ENCODE measurements around the gene EYA4.

EYA4 gene

DNA sequence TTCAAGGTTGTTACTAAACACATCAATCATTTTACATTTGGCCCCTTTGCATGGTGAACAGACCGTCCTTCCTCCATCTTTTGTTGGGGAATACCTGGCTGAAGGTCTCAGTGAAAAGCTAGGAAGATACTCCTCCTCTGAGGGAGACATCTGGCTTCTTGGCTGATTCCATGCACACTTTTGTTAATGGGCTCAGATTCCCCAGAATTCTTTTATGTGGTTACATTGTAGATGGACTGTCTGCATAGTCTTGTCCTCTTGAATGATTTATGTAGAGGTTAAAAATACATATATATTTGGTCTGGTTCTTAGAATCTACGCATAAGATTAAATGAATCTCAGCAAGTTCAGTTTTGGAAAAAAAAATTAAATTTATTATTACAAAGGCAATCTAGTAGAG lies 167.0 kb downstream of the EYA4 start:
- no peak overlapping the region for H3K9ac ChIP-seq (ENCODE audit: insufficient read length)
- H3K4me3 ChIP-seq: no peak overlapping the region
- H3K9me3 ChIP-seq (ENCODE audit: low read depth, low read length): no peaks in the 10 kb centered on the region
- peak overlapping the region; percentile 82 for H3K27ac ChIP-seq
- no peak for TF ChIP-seq EZH2 (IDR thresholded peaks at IDR 0.05)
- no peak for TF ChIP-seq POLR2AphosphoS5 (IDR thresholded peaks at IDR 0.05; ENCODE audit: borderline replicate concordance, low read depth, low read length)
- TF ChIP-seq FOXP2 (optimal IDR thresholded peaks at IDR 0.05; ENCODE audit: control extremely low read depth, extremely low read length, insufficient read depth): no peak
- no peaks in the 10 kb centered on the region for H3K36me3 ChIP-seq (ENCODE audit: insufficient read depth, low read length)
- DNase-seq (ENCODE audit: low read depth, low spot score): no peak

DNA sequence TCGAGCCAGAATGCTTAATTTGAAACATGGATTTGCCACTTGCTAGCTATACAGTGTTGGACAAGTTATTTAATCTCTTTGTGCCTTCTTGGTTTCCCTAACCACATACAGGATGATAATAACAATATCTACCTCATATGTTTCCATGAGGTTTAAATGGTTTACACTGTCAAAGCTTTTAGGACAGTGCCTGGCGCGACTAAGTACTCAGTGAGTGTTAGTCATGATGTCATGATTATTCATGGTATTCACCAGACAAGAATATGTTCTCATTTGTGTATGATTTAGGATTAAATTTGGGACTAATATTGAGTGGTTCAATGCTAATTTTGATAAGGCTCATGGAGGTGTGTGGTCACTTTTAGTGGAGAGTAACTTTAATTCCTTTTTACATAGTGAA lies 167.4 kb downstream of the EYA4 start:
- DNase-seq (ENCODE audit: low read depth, low spot score): no peak
- H3K36me3 ChIP-seq (ENCODE audit: insufficient read depth, low read length): no peaks in the 10 kb centered on the region
- no peak overlapping the region for H3K9ac ChIP-seq (ENCODE audit: insufficient read length)
- peak overlapping the region; percentile 82; the same call in 1 of the 2 replicates for H3K27ac ChIP-seq
- no peaks in the 10 kb centered on the region for H3K9me3 ChIP-seq (ENCODE audit: low read depth, low read length)
- TF ChIP-seq FOXP2 (optimal IDR thresholded peaks at IDR 0.05; ENCODE audit: control extremely low read depth, extremely low read length, insufficient read depth) (no peak), EZH2 (IDR thresholded peaks at IDR 0.05) (no peak), POLR2AphosphoS5 (IDR thresholded peaks at IDR 0.05; ENCODE audit: borderline replicate concordance, low read depth, low read length) (no peak)
- no peak overlapping the region for H3K4me3 ChIP-seq

DNA sequence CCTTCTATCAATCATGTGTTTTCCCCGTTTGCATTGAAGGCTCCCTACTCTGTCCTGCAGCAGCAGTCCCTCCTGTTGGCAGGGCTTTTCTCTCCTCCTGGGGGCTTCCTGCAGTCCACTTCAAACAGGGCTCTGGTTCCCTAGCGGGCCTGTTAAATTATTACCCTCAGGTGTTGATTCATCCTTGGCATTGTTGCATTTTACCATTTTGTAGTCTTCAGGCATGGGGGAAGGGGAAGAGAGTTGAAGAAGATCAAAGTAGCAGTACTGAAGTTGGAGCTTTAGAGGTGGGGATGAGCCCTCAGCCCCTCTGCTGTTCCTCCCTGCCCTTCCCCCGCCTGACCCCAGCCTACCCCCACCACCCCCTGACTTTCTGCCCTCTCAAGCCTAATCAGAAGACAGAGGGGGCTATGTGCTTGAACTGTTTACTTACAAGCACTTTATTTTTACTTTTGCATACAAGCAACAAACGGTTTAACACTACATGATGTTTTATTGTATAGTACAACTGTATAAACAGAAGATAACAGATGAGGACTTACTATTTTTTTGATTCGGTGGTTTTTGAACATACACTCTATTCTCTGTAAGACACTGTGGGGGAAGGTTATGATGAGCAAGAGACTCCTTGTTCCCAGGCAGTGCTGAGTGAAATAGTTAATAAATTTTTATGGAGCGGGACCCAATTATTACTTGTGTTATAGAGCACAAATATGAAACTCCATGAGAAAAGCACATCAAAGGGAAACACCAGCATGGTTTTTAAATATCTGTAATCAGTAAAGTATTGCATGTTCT lies 169.7 kb downstream of the EYA4 start:
- H3K9me3 ChIP-seq (ENCODE audit: low read depth, low read length): no peaks in the 10 kb centered on the region
- DNase-seq (ENCODE audit: low read depth, low spot score): no peak
- H3K9ac ChIP-seq (ENCODE audit: insufficient read length): no peak overlapping the region
- H3K4me3 ChIP-seq: peak overlapping the region; percentile 45
- TF ChIP-seq POLR2AphosphoS5 (IDR thresholded peaks at IDR 0.05; ENCODE audit: borderline replicate concordance, low read depth, low read length) (no peak), FOXP2 (optimal IDR thresholded peaks at IDR 0.05; ENCODE audit: control extremely low read depth, extremely low read length, insufficient read depth) (no peak)
- H3K27ac ChIP-seq: peak overlapping the region; percentile 83
- no peaks in the 10 kb centered on the region for H3K36me3 ChIP-seq (ENCODE audit: insufficient read depth, low read length)

- no peaks in the 10 kb centered on the region for H3K9me3 ChIP-seq (ENCODE audit: low read depth, low read length)
- H3K4me3 ChIP-seq: peak overlapping the region; percentile 45
- TF ChIP-seq EZH2 (IDR thresholded peaks at IDR 0.05) (no peak), POLR2AphosphoS5 (IDR thresholded peaks at IDR 0.05; ENCODE audit: borderline replicate concordance, low read depth, low read length) (no peak), FOXP2 (optimal IDR thresholded peaks at IDR 0.05; ENCODE audit: control extremely low read depth, extremely low read length, insufficient read depth) (no peak)
- no peak for DNase-seq (ENCODE audit: low read depth, low spot score)
- peak overlapping the region; percentile 83; the same call in 1 of the 2 replicates for H3K27ac ChIP-seq
- no peaks in the 10 kb centered on the region for H3K36me3 ChIP-seq (ENCODE audit: insufficient read depth, low read length)
- no peak overlapping the region for H3K9ac ChIP-seq (ENCODE audit: insufficient read length)
Measured at GRCh38 chr6:133411757-133412156, 170.6 kb downstream of the EYA4 start.

- Histone ChIP-seq H3K9ac (ENCODE audit: insufficient read length) (no peak overlapping the region), H3K9me3 (ENCODE audit: low read depth, low read length) (no peaks in the 10 kb centered on the region), H3K4me3 (no peak overlapping the region), H3K27ac (no peak overlapping the region), H3K36me3 (ENCODE audit: insufficient read depth, low read length) (no peaks in the 10 kb centered on the region)
- no peak for DNase-seq (ENCODE audit: low read depth, low spot score)
- TF ChIP-seq FOXP2 (optimal IDR thresholded peaks at IDR 0.05; ENCODE audit: control extremely low read depth, extremely low read length, insufficient read depth) (no peak), POLR2AphosphoS5 (IDR thresholded peaks at IDR 0.05; ENCODE audit: borderline replicate concordance, low read depth, low read length) (no peak), EZH2 (IDR thresholded peaks at IDR 0.05) (no peak)
Measured at GRCh38 chr6:133415262-133415661, 174.1 kb downstream of the EYA4 start.

- no peaks in the 10 kb centered on the region for H3K9me3 ChIP-seq (ENCODE audit: low read depth, low read length)
- no peak overlapping the region for H3K4me3 ChIP-seq
- H3K36me3 ChIP-seq (ENCODE audit: insufficient read depth, low read length): no peaks in the 10 kb centered on the region
- H3K27ac ChIP-seq: no peak overlapping the region
- peak; percentile 45 for DNase-seq (ENCODE audit: low read depth, low spot score)
- no peak for TF ChIP-seq EZH2 (IDR thresholded peaks at IDR 0.05)
- no peak for TF ChIP-seq FOXP2 (optimal IDR thresholded peaks at IDR 0.05; ENCODE audit: control extremely low read depth, extremely low read length, insufficient read depth)
- no peak for TF ChIP-seq POLR2AphosphoS5 (IDR thresholded peaks at IDR 0.05; ENCODE audit: borderline replicate concordance, low read depth, low read length)
- H3K9ac ChIP-seq (ENCODE audit: insufficient read length): no peak overlapping the region
Measured at GRCh38 chr6:133418108-133418507, 177.0 kb downstream of the EYA4 start.

- H3K4me3 ChIP-seq: no peak overlapping the region
- no peak for TF ChIP-seq FOXP2 (optimal IDR thresholded peaks at IDR 0.05; ENCODE audit: control extremely low read depth, extremely low read length, insufficient read depth)
- no peak for TF ChIP-seq EZH2 (IDR thresholded peaks at IDR 0.05)
- TF ChIP-seq POLR2AphosphoS5 (IDR thresholded peaks at IDR 0.05; ENCODE audit: borderline replicate concordance, low read depth, low read length): no peak
- DNase-seq (ENCODE audit: low read depth, low spot score): no peak
- H3K9me3 ChIP-seq (ENCODE audit: low read depth, low read length): no peaks in the 10 kb centered on the region
- no peak overlapping the region for H3K27ac ChIP-seq
- no peaks in the 10 kb centered on the region for H3K36me3 ChIP-seq (ENCODE audit: insufficient read depth, low read length)
- no peak overlapping the region for H3K9ac ChIP-seq (ENCODE audit: insufficient read length)
Measured at GRCh38 chr6:133423242-133423641, 182.1 kb downstream of the EYA4 start.

- no peaks in the 10 kb centered on the region for H3K36me3 ChIP-seq (ENCODE audit: insufficient read depth, low read length)
- no peak for TF ChIP-seq EZH2 (IDR thresholded peaks at IDR 0.05)
- no peak for TF ChIP-seq FOXP2 (optimal IDR thresholded peaks at IDR 0.05; ENCODE audit: control extremely low read depth, extremely low read length, insufficient read depth)
- TF ChIP-seq POLR2AphosphoS5 (IDR thresholded peaks at IDR 0.05; ENCODE audit: borderline replicate concordance, low read depth, low read length): no peak
- no peak overlapping the region for H3K27ac ChIP-seq
- no peak overlapping the region for H3K9ac ChIP-seq (ENCODE audit: insufficient read length)
- no peak overlapping the region for H3K4me3 ChIP-seq
- H3K9me3 ChIP-seq (ENCODE audit: low read depth, low read length): no peaks in the 10 kb centered on the region
- no peak for DNase-seq (ENCODE audit: low read depth, low spot score)
Measured at GRCh38 chr6:133424359-133424758, 183.2 kb downstream of the EYA4 start.

Data from SK-N-MC (cell line).